GM23338 (cell line): ENCODE measurements around the gene PRUNE2.

ENCODE experiments used
- EZH2 ChIP-seq: fragments of 200-600 bp; sonication (generic); IDR thresholded peaks from one replicate; pipeline ENCODE4 v1.8.0; 2017; ENCODE audit warnings: antibody characterized with exemption, mild to moderate bottlenecking, low read depth; ENCODE audit not compliant: unreplicated experiment
- JUNB ChIP-seq: IDR thresholded peaks from one replicate; pipeline ENCODE4 v1.6.1; 2016; ENCODE audit warnings: antibody characterized with exemption; ENCODE audit not compliant: unreplicated experiment
- POLR2AphosphoS5 ChIP-seq: IDR thresholded peaks from 2 replicates; pipeline ENCODE4 v1.6.1; 2016; ENCODE audit warnings: antibody characterized with exemption, low read depth
- ZNF114 ChIP-seq: fragments of 250-450 bp; sonication (Bioruptor Pico); IDR thresholded peaks from 2 replicates; pipeline ENCODE4 v1.5.0; 2020; ENCODE audit warnings: mild to moderate bottlenecking, moderate library complexity
- TF ChIP-seq, protein P1 (sequence below), 2 experiments: fragments of 200-600 bp in 1 of 2; sonication (generic) in 1 of 2; conservative IDR thresholded peaks; 2 replicates each; pipeline versions ENCODE4 v1.5.1 to v1.6.1; 2016 to 2017; ENCODE audit warnings: antibody characterized with exemption in 2 of 2, low read depth in 2 of 2, mild to moderate bottlenecking in 2 of 2, moderate library complexity in 1 of 2

DNA sequence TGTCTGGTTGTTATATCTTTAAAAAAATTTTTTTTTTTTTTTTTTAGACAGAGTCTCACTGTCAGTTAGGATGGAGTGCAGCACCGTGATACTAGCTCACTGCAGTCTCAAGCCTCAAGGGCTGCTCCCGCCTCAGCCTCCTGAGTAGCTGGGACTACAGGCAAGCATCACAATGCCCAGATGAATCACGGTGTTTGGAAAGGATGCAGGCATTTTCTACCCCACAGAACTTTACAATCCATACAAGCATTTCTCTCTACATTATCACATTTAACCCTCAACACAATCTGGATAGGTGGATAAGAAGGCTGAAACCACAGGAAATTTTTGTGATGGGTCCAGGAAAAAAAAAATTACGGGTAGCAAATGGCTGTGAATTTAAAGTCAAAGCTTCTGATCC, 147.4 kb downstream of the PRUNE2 start:
- no peak for TF ChIP-seq JUNB
- TF ChIP-seq EZH2 = no peak
- TF ChIP-seq, protein P1, sequence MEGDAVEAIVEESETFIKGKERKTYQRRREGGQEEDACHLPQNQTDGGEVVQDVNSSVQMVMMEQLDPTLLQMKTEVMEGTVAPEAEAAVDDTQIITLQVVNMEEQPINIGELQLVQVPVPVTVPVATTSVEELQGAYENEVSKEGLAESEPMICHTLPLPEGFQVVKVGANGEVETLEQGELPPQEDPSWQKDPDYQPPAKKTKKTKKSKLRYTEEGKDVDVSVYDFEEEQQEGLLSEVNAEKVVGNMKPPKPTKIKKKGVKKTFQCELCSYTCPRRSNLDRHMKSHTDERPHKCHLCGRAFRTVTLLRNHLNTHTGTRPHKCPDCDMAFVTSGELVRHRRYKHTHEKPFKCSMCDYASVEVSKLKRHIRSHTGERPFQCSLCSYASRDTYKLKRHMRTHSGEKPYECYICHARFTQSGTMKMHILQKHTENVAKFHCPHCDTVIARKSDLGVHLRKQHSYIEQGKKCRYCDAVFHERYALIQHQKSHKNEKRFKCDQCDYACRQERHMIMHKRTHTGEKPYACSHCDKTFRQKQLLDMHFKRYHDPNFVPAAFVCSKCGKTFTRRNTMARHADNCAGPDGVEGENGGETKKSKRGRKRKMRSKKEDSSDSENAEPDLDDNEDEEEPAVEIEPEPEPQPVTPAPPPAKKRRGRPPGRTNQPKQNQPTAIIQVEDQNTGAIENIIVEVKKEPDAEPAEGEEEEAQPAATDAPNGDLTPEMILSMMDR (conservative IDR thresholded peaks at IDR 0.05; ENCODE audit: low read depth in 2 of 2) = no peak
- no peak for TF ChIP-seq ZNF114 (CRISPR knock-in tag)
- no peak for TF ChIP-seq POLR2AphosphoS5
